GM19452 (cell line): ENCODE measurements around the gene CDKN2B-AS1.

Source experiments
- ATAC-seq: cut with Tn5 transposase; IDR thresholded peaks from one replicate; pipeline ENCODE4 v1.9.1; 2021; ENCODE audit not compliant: unreplicated experiment

CDKN2B-AS1 gene

GRCh38 chr9:22148528-22148875 is 153.9 kb downstream of the CDKN2B-AS1 start:
- no peak for ATAC-seq

- no peak for ATAC-seq
Measured at GRCh38 chr9:22148876-22149637, 154.5 kb downstream of the CDKN2B-AS1 start.

GRCh38 chr9:22154064-22154463 is 159.5 kb downstream of the CDKN2B-AS1 start:
- ATAC-seq = no peak

- no peak for ATAC-seq
Measured at GRCh38 chr9:22156586-22156985, 162.0 kb downstream of the CDKN2B-AS1 start.

- ATAC-seq = no peak
Measured at GRCh38 chr9:22157276-22157675, 162.7 kb downstream of the CDKN2B-AS1 start.

- no peak for ATAC-seq
Measured at GRCh38 chr9:22157828-22158227, 163.2 kb downstream of the CDKN2B-AS1 start.

GRCh38 chr9:22158271-22158670 is 163.7 kb downstream of the CDKN2B-AS1 start:
- no peak for ATAC-seq

- ATAC-seq = no peak
Measured at GRCh38 chr9:22158927-22159346, 164.3 kb downstream of the CDKN2B-AS1 start.

- ATAC-seq = no peak
Measured at GRCh38 chr9:22159586-22159985, 165.0 kb downstream of the CDKN2B-AS1 start.

- ATAC-seq = no peak
Measured at GRCh38 chr9:22160221-22160620, 165.6 kb downstream of the CDKN2B-AS1 start.

- ATAC-seq = no peak
Measured at GRCh38 chr9:22165144-22165543, 170.6 kb downstream of the CDKN2B-AS1 start.

- ATAC-seq = no peak
Measured at GRCh38 chr9:22169243-22169642, 174.7 kb downstream of the CDKN2B-AS1 start.

- ATAC-seq = no peak
Measured at GRCh38 chr9:22169727-22170503, 175.3 kb downstream of the CDKN2B-AS1 start.
